WTC11 (cell line): ENCODE results near the gene B3GNT9. TPM values are rescaled to one million over a fixed set of nuclear protein-coding genes. Genes with fewer than 3 reads are reported as not detected.

Source experiments
- ATAC-seq: fragments of 200-7000 bp; cut with Tn5 transposase; 2 replicates; pipeline ENCODE4 v1.10.0; 2021; ENCODE audit warnings: mild to moderate bottlenecking, moderate library complexity
- CTCF ChIA-PET: fragments of 300-600 bp; sonication (Branson Sonifier 250); formaldehyde crosslinking; loops from one replicate; lab custom pipeline; 2021; ENCODE audit warnings: antibody characterized with exemption; lab: Charles Lee
- POLR2A ChIA-PET: fragments of 350-600 bp; sonication (Branson Sonifier 250); formaldehyde crosslinking; loops from one replicate; lab custom pipeline; 2021; ENCODE audit warnings: antibody characterized with exemption; lab: Charles Lee
- DNase-seq: peaks from one replicate; pipeline ENCODE4 v3.0.0; 2021; ENCODE audit warnings: low spot score
- H3K27ac Mint-ChIP-seq: 2 replicates; pipeline ENCODE4 v1.8.0; 2021; ENCODE audit warnings: mixed read lengths
- H3K27me3 Mint-ChIP-seq: 2 replicates; pipeline ENCODE4 v1.8.0; 2021; ENCODE audit warnings: low read depth, mild to moderate bottlenecking, moderate library complexity, mixed read lengths
- H3K36me3 Mint-ChIP-seq: 2 replicates; pipeline ENCODE4 v1.8.0; 2021; ENCODE audit warnings: mixed read lengths
- H3K4me1 Mint-ChIP-seq: 2 replicates; pipeline ENCODE4 v1.8.0; 2022; ENCODE audit warnings: mixed read lengths
- H3K4me3 Mint-ChIP-seq: 2 replicates; pipeline ENCODE4 v1.8.0; 2021; ENCODE audit warnings: mild to moderate bottlenecking, moderate library complexity, mixed read lengths
- H3K9me3 Mint-ChIP-seq: 2 replicates; pipeline ENCODE4 v1.8.0; 2021; ENCODE audit warnings: mixed read lengths
- CBFB ChIP-seq: sonication (generic); formaldehyde crosslinking; IDR thresholded peaks from 2 replicates; pipeline ENCODE4 v1.8.1; 2022; ENCODE audit warnings: mild to moderate bottlenecking, low read depth, missing genetic modification reagents
- FOXK1 ChIP-seq: sonication (generic); formaldehyde crosslinking; IDR thresholded peaks from 2 replicates; pipeline ENCODE4 v1.8.0; 2022; ENCODE audit warnings: mild to moderate bottlenecking, moderate library complexity, missing genetic modification reagents
- FOXP1 ChIP-seq: sonication (generic); formaldehyde crosslinking; IDR thresholded peaks from 2 replicates; pipeline ENCODE4 v1.8.0; 2022; ENCODE audit warnings: missing genetic modification reagents, mild to moderate bottlenecking, moderate library complexity, borderline replicate concordance
- GTF2I ChIP-seq: fragments of 250-450 bp; sonication (Bioruptor Pico); conservative IDR thresholded peaks from 2 replicates; pipeline ENCODE4 v1.4.0; 2021; ENCODE audit warnings: mild to moderate bottlenecking
- NFATC4 ChIP-seq: fragments of 250-450 bp; sonication (Bioruptor Pico); IDR thresholded peaks from 2 replicates; pipeline ENCODE4 v1.9.0; 2021; ENCODE audit warnings: mild to moderate bottlenecking
- PRDM15 ChIP-seq: sonication (generic); formaldehyde crosslinking; IDR thresholded peaks from 2 replicates; pipeline ENCODE4 v1.8.0; 2022; ENCODE audit warnings: missing genetic modification reagents
- PRRX2 ChIP-seq: fragments of 250-450 bp; sonication (Bioruptor Pico); IDR thresholded peaks from 2 replicates; pipeline ENCODE4 v1.8.0; 2021; ENCODE audit warnings: mild to moderate bottlenecking
- RELA ChIP-seq: sonication (generic); formaldehyde crosslinking; IDR thresholded peaks from 2 replicates; pipeline ENCODE4 v1.8.1; 2022; ENCODE audit warnings: missing genetic modification reagents, mild to moderate bottlenecking, borderline replicate concordance
- TEAD1 ChIP-seq: sonication (generic); formaldehyde crosslinking; IDR thresholded peaks from 2 replicates; pipeline ENCODE4 v1.8.0; 2022; ENCODE audit warnings: mild to moderate bottlenecking, missing genetic modification reagents
- TP53 ChIP-seq: sonication (generic); formaldehyde crosslinking; IDR thresholded peaks from 2 replicates; pipeline ENCODE4 v1.8.1; 2023; ENCODE audit warnings: mild to moderate bottlenecking, missing genetic modification reagents
- USF1 ChIP-seq: sonication (generic); formaldehyde crosslinking; IDR thresholded peaks from 2 replicates; pipeline ENCODE4 v1.8.0; 2022; ENCODE audit warnings: mild to moderate bottlenecking, missing genetic modification reagents
- USF2 ChIP-seq: sonication (generic); formaldehyde crosslinking; IDR thresholded peaks from 2 replicates; pipeline ENCODE4 v1.8.1; 2023; ENCODE audit warnings: mild to moderate bottlenecking, missing genetic modification reagents, moderate library complexity
- ZNF317 ChIP-seq: sonication (generic); formaldehyde crosslinking; IDR thresholded peaks from 2 replicates; pipeline ENCODE4 v1.8.1; 2023; ENCODE audit warnings: low read depth, mild to moderate bottlenecking, moderate library complexity, missing genetic modification reagents, borderline replicate concordance
- ZNF396 ChIP-seq: fragments of 250-450 bp; sonication (Bioruptor Pico); IDR thresholded peaks from 2 replicates; pipeline ENCODE4 v1.8.0; 2021; ENCODE audit warnings: mild to moderate bottlenecking, moderate library complexity, borderline replicate concordance
- ZNF416 ChIP-seq: fragments of 250-450 bp; sonication (Bioruptor Pico); IDR thresholded peaks from 2 replicates; pipeline ENCODE4 v1.9.0; 2021; ENCODE audit warnings: mild to moderate bottlenecking, inconsistent platforms
- ZNF532 ChIP-seq: fragments of 250-450 bp; sonication (Bioruptor Pico); IDR thresholded peaks from 2 replicates; pipeline ENCODE4 v1.9.0; 2021; ENCODE audit warnings: mild to moderate bottlenecking, borderline replicate concordance
- total RNA-seq: library from RNA; stranded (reverse); gene quantifications from 3 replicates; pipeline ENCODE4 v1.2.3, GENCODE V29; 2021
- TF ChIP-seq, protein P1 (sequence below): sonication (generic); formaldehyde crosslinking; IDR thresholded peaks from 2 replicates; pipeline ENCODE4 v1.8.0; 2022; ENCODE audit warnings: mild to moderate bottlenecking, missing genetic modification reagents
- TF ChIP-seq, protein P2 (sequence below): sonication (generic); formaldehyde crosslinking; IDR thresholded peaks from 2 replicates; pipeline ENCODE4 v1.8.0; 2022; ENCODE audit warnings: mild to moderate bottlenecking, missing genetic modification reagents

Gene B3GNT9
- total RNA-seq, 1 experiment from 2014 or later: 6.4 TPM

GRCh38 chr16:67199808-67200198 lies 49.0 kb upstream of the B3GNT9 start (continued):
- TF ChIP-seq, protein P1, sequence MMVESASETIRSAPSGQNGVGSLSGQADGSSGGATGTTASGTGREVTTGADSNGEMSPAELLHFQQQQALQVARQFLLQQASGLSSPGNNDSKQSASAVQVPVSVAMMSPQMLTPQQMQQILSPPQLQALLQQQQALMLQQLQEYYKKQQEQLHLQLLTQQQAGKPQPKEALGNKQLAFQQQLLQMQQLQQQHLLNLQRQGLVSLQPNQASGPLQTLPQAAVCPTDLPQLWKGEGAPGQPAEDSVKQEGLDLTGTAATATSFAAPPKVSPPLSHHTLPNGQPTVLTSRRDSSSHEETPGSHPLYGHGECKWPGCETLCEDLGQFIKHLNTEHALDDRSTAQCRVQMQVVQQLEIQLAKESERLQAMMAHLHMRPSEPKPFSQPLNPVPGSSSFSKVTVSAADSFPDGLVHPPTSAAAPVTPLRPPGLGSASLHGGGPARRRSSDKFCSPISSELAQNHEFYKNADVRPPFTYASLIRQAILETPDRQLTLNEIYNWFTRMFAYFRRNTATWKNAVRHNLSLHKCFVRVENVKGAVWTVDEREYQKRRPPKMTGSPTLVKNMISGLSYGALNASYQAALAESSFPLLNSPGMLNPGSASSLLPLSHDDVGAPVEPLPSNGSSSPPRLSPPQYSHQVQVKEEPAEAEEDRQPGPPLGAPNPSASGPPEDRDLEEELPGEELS (CRISPR knock-in tag): no peak
- TF ChIP-seq TP53 (CRISPR knock-in tag): no peak

GRCh38 chr16:67199011-67199807 lies 48.4 kb upstream of the B3GNT9 start, which contains the start of gene ELMO3:
ELMO3 (plus strand) TSS chr16:67199131; CDS start chr16:67199327, 196 bp downstream.
- POLR2A ChIA-PET: interaction anchor here (0.7 to 1.0 kb wide), 2 partner anchors 8 to 28 kb away, joined by 3 to 5 read pairs; partner anchors contain the start of gene TMEM208
- ATAC-seq: peak; percentile 78
- CTCF ChIA-PET: interaction anchor here (1.0 to 3.9 kb wide), 26 partner anchors 9 to 266 kb away, joined by 3 to 65 read pairs (median 12); partner anchors contain the start of genes B3GNT9, CES3, EXOC3L1 and FBXL8
- peaks cover 30% of the 10 kb centered on the region for H3K36me3 Mint-ChIP-seq
- no peaks in the 10 kb centered on the region for H3K27me3 Mint-ChIP-seq
- H3K27ac Mint-ChIP-seq: peak within 1 kb of the TSS; percentile 85; the same call in 1 of the 2 replicates
- no peaks in the 10 kb centered on the region for H3K9me3 Mint-ChIP-seq
- H3K4me3 Mint-ChIP-seq: peak within 1 kb of the TSS; percentile 83
- H3K4me1 Mint-ChIP-seq: peaks cover 9% of the 10 kb centered on the region
- peak; percentile 84 for DNase-seq
- TF ChIP-seq ZNF317 (CRISPR knock-in tag): 0 out of 2 replicates have a peak, but pooled peaks have one; percentile 18
- TF ChIP-seq ZNF396 (CRISPR knock-in tag): no peak
- TF ChIP-seq TEAD1 (CRISPR knock-in tag): 0 out of 2 replicates have a peak, but pooled peaks have one; percentile 40
- 0 out of 2 replicates have a peak, but pooled peaks have one; percentile 19 for TF ChIP-seq USF1
- no peak; the same call in 1 of the 2 replicates for TF ChIP-seq PRDM15 (CRISPR knock-in tag)
- TF ChIP-seq TP53 (CRISPR knock-in tag): 0 out of 2 replicates have a peak, but pooled peaks have one; percentile 68
- TF ChIP-seq CBFB (CRISPR knock-in tag): 0 out of 2 replicates have a peak, but pooled peaks have one; percentile 53
- 0 out of 2 replicates have a peak, but pooled peaks have one; percentile 56 for TF ChIP-seq RELA (CRISPR knock-in tag)
- TF ChIP-seq ZNF416 (CRISPR knock-in tag): peak; percentile 90
- peak; percentile 60; the same call in 1 of the 2 replicates for TF ChIP-seq ZNF532 (CRISPR knock-in tag)
- no peak for TF ChIP-seq GTF2I (CRISPR knock-in tag)
- peak; percentile 25; the same call in 1 of the 2 replicates for TF ChIP-seq PRRX2 (CRISPR knock-in tag)
- peak; percentile 58 for TF ChIP-seq USF2 (CRISPR knock-in tag)
- TF ChIP-seq FOXK1 (CRISPR knock-in tag): peak; percentile 63; the same call in 1 of the 2 replicates
- peak; percentile 61; the same call in 1 of the 2 replicates for TF ChIP-seq FOXP1 (CRISPR knock-in tag)
- TF ChIP-seq, protein P1 (CRISPR knock-in tag): peak; percentile 81; the same call in 1 of the 2 replicates
- TF ChIP-seq, protein P2, sequence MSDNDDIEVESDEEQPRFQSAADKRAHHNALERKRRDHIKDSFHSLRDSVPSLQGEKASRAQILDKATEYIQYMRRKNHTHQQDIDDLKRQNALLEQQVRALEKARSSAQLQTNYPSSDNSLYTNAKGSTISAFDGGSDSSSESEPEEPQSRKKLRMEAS: peak; percentile 85
- peak; percentile 52; the same call in 1 of the 2 replicates for TF ChIP-seq NFATC4
